Erythroblast (primary cell): ENCODE data around the gene MEIKIN.

Experiments used
- GATA1 ChIP-seq: IDR thresholded peaks from 2 replicates; pipeline ENCODE4 v1.6.1; 2011; ENCODE audit warnings: low read depth, mild to moderate bottlenecking, control low read depth, low read length, moderate library complexity
- POLR2A ChIP-seq: IDR thresholded peaks from 2 replicates; pipeline ENCODE4 v1.6.1; 2011; ENCODE audit warnings: mild to moderate bottlenecking, low read length

- TF ChIP-seq POLR2A (no peak), GATA1 (no peak)
Measured at GRCh38 chr5:131966551-131966950, 21.1 kb upstream of the MEIKIN start.
